HEK293T (cell line): Measurements from ENCODE around the gene TNPO2.

ENCODE experiments used
- CTCF ChIA-PET: fragments of 350-600 bp; formaldehyde crosslinking; extraction: SDS; loops from one replicate; lab custom pipeline; 2021; ENCODE audit warnings: antibody characterized with exemption, inconsistent platforms; lab: Yijun Ruan, JAX
- POLR2A ChIA-PET: fragments of 350-600 bp; formaldehyde crosslinking; extraction: SDS; loops from one replicate; lab custom pipeline; 2020; ENCODE audit warnings: antibody characterized with exemption, inconsistent platforms; lab: Yijun Ruan, JAX
- DNase-seq: peaks from one replicate; pipeline ENCODE4 v3.0.0; 2012; ENCODE audit warnings: mixed read lengths; ENCODE audit errors: extremely low spot score
- ARNT ChIP-seq: fragments of 450-650 bp; IDR thresholded peaks from 2 replicates; pipeline ENCODE4 v1.6.1; 2017; ENCODE audit warnings: mild to moderate bottlenecking
- BHLHE40 ChIP-seq: fragments of 450-650 bp; IDR thresholded peaks from 2 replicates; pipeline ENCODE4 v1.6.1; 2016; ENCODE audit warnings: mild to moderate bottlenecking, moderate library complexity, borderline replicate concordance
- CTBP1 ChIP-seq: fragments of 450-650 bp; IDR thresholded peaks from 2 replicates; pipeline ENCODE4 v1.6.1; 2016; ENCODE audit warnings: borderline replicate concordance
- ELF4 ChIP-seq: fragments of 450-650 bp; IDR thresholded peaks from 2 replicates; pipeline ENCODE4 v1.6.1; 2017; ENCODE audit warnings: antibody characterized with exemption
- FOXA1 ChIP-seq: fragments of 450-650 bp; IDR thresholded peaks from 2 replicates; pipeline ENCODE4 v1.6.1; 2016; ENCODE audit warnings: mild to moderate bottlenecking
- FOXK2 ChIP-seq: fragments of 450-650 bp; IDR thresholded peaks from 2 replicates; pipeline ENCODE4 v1.6.1; 2016; ENCODE audit warnings: mild to moderate bottlenecking
- FOXM1 ChIP-seq: fragments of 450-650 bp; IDR thresholded peaks from 2 replicates; pipeline ENCODE4 v1.6.1; 2017; ENCODE audit warnings: mild to moderate bottlenecking, borderline replicate concordance
- HDGF ChIP-seq: fragments of 450-650 bp; IDR thresholded peaks from 2 replicates; pipeline ENCODE4 v1.6.1; 2017; ENCODE audit warnings: antibody characterized with exemption, borderline replicate concordance
- L3MBTL2 ChIP-seq: fragments of 450-650 bp; conservative IDR thresholded peaks from 2 replicates; pipeline ENCODE4 v1.6.1; 2016; ENCODE audit warnings: mild to moderate bottlenecking
- LEF1 ChIP-seq: fragments of 450-650 bp; IDR thresholded peaks from 2 replicates; pipeline ENCODE4 v1.6.1; 2017; ENCODE audit warnings: mild to moderate bottlenecking, borderline replicate concordance
- NFRKB ChIP-seq: fragments of 450-650 bp; IDR thresholded peaks from 2 replicates; pipeline ENCODE4 v1.6.1; 2016; ENCODE audit warnings: mild to moderate bottlenecking, moderate library complexity
- SP1 ChIP-seq: fragments of 450-650 bp; IDR thresholded peaks from 2 replicates; pipeline ENCODE4 v1.6.1; 2017
- SUZ12 ChIP-seq: fragments of 450-650 bp; IDR thresholded peaks from 2 replicates; pipeline ENCODE4 v1.6.1; 2016; ENCODE audit warnings: mild to moderate bottlenecking
- TARDBP ChIP-seq: fragments of 450-650 bp; IDR thresholded peaks from 2 replicates; pipeline ENCODE4 v1.6.1; 2016
- ZNF384 ChIP-seq: fragments of 450-650 bp; IDR thresholded peaks from 2 replicates; pipeline ENCODE4 v1.6.1; 2016
- TF ChIP-seq, protein P1 (sequence below): fragments of 450-650 bp; IDR thresholded peaks from 2 replicates; pipeline ENCODE4 v1.6.1; 2016

The TNPO2 gene

DNA sequence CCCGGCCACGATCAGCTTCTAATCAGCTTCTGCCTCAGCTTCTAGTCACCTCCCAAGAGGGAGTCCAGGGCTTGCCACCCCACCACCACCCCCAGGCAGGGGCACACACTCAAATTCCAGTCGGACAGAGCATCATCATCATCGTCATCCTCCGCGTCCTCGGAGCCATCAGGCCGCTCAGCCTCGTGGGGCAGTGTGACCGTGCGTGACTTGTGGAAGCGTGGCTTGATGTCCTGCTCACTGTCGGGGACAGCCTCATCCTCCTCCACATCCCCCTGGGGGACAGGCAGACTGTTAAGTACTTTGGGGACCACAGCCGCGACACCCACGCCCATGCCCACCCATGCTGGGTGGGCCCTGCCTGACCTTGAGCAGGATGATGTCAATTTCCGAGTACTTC, 12.5 kb downstream of the TNPO2 start:
- TF ChIP-seq SP1 (no peak), ELF4 (no peak), SUZ12 (no peak), L3MBTL2 (no peak), ZNF384 (no peak)
- ChIA-PET CTCF (no interaction called here), POLR2A (no interaction called here)
- no peak for DNase-seq

DNA sequence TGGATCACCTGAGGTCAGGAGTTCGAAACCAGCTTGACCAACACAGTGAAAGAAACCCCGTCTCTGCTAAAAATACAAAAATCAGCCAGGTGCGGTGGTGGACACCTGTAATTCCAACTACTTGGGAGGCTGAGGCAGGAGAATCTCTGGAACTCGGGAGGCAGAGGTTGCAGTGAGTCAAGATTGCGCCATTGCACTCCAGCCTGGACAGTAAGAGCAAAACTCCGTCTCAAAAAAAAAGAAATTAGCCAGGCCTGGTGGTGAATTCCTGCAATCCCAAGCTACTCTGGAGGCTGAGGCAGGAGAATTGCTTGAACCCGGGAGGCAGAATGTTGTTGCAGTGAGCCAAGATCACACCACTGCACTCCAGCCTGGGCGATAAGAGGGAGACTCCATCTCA, 15.1 kb downstream of the TNPO2 start:
- ChIA-PET CTCF (no interaction called here), POLR2A (interaction anchor here (1.3 kb wide), 1 partner anchor 25 kb away, joined by 3 read pairs; the partner anchor contains the start of gene TRIR)
- TF ChIP-seq, protein P1, sequence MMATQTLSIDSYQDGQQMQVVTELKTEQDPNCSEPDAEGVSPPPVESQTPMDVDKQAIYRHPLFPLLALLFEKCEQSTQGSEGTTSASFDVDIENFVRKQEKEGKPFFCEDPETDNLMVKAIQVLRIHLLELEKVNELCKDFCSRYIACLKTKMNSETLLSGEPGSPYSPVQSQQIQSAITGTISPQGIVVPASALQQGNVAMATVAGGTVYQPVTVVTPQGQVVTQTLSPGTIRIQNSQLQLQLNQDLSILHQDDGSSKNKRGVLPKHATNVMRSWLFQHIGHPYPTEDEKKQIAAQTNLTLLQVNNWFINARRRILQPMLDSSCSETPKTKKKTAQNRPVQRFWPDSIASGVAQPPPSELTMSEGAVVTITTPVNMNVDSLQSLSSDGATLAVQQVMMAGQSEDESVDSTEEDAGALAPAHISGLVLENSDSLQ, result no peak
- no peak for TF ChIP-seq NFRKB
- no peak for DNase-seq

DNA sequence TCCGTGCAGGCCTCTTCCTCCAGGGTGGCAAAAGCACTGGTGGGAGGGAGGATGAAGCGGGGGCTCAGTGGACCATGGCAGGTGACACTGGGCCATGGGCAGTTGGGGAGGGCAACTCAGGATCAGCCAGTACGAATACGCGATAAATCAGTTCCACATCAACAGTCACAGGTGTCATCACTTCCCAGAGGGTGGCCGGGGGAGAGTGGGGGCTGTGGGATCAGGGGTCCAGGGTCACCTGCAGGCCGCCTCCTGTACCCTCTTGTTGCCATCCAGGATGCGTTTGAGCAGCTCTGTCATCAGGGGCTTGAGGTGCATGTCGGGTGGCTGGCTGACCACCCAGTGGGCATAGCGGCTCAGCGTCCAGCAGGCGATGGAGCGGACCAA, 17.4 kb downstream of the TNPO2 start:
- DNase-seq, result no peak
- TF ChIP-seq FOXM1 (no peak), ELF4 (no peak), CTBP1 (no peak), FOXK2 (no peak), SUZ12 (no peak), SP1 (no peak), LEF1 (no peak), ARNT (no peak)
- TF ChIP-seq, protein P1, result no peak
- ChIA-PET POLR2A (interaction anchor here (0.8 kb wide), 1 partner anchor 9 kb away, joined by 3 read pairs; no protein-coding TSS in a partner anchor), CTCF (no interaction called here)

DNA sequence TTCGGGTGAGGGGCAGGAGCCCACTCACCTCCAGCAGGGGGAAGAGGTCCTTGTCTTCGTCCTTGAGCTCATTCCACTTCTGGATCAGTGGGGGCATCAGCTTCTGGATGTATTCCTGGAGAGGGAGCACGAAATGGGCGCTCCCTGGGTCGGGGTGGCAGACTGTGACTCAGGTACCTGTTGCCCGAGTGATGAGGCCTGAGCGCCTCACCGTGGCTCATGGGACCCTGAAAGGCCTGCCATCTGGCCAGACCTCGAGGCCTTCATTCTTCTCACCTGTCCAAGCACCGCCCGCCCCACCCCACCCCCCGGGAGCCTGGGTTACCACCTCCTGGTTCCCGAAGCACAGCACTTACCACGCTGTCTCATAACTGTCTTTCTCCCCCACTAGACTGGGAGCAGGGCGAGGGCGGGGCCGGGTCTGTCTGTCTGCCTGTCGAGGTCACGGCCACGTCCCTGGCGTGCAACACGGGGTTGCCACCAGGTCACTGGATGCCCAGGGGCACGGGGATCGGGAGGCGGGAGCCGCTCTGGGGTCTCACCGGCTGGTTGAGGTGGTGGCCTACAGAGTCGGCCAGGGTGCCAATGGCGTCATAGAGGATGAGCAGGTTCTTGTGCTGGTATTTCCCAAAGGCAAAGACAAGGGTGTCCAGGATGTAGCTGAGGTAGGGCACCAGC, 17.9 kb downstream of the TNPO2 start:
- ChIA-PET POLR2A (interaction anchor here (0.8 to 1.0 kb wide), 2 partner anchors 8 to 15 kb away, joined by 3 read pairs; no protein-coding TSS in a partner anchor), CTCF (no interaction called here)
- no peak for TF ChIP-seq HDGF
- no peak for TF ChIP-seq LEF1
- TF ChIP-seq FOXA1, result no peak
- no peak for DNase-seq

DNA sequence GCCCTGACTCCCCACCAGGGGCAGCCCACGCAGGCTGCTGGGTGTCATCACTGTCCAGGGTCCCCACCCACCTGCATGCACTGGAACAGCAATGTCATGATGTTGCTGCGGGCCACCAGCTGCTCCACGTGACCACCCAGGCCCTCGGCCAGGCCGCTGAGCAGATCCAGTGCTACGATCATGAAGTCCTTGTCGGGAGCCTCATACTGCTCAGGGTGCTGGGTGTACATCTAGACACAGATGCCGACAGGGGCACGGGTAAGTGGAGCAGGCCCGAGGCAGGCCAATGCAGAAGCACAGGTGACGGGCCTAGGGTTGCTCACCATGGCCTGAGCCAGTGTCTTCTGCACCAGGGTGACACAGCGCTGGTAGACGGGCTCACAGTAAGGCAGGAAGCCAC, 18.6 kb downstream of the TNPO2 start:
- DNase-seq, result no peak
- CTCF ChIA-PET, result no interaction called here
- POLR2A ChIA-PET, result interaction anchor here (1.0 kb wide), 1 partner anchor 16 kb away, joined by 3 read pairs; no protein-coding TSS in a partner anchor
- TF ChIP-seq L3MBTL2 (no peak), FOXK2 (no peak), LEF1 (no peak), HDGF (no peak), FOXM1 (no peak), FOXA1 (no peak), NFRKB (no peak), TARDBP (no peak), SUZ12 (no peak), ZNF384 (no peak), CTBP1 (no peak), ELF4 (no peak)
- TF ChIP-seq, protein P1, result no peak

DNA sequence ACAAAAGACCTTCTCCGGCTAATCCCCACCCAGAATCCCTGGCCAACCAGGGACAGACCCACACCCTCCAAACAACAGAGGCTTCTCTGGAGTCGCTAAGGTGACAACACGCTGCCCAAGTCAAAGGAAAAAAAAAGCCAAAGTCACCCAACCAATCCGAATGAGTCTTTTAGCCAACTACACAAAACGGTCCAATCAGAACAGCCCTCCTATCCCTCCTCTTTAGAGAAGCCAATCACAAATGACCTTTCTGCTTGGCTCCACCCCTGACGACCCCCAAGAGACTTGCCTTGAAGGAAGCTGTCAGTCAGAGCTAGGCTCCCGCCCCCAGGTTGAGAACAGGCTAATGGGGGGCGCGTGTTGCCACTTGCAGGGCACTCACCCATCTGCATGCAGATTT, 20.7 kb downstream of the TNPO2 start:
- ChIA-PET CTCF (no interaction called here), POLR2A (interaction anchor here (0.9 to 1.4 kb wide), 3 partner anchors 17 to 90 kb away, joined by 3 read pairs; no protein-coding TSS in a partner anchor)
- peak; percentile 70 for DNase-seq
- TF ChIP-seq ZNF384 (peak; percentile 53; the same call in 1 of the 2 replicates), FOXK2 (no peak)
- TF ChIP-seq, protein P1, result peak; percentile 95

DNA sequence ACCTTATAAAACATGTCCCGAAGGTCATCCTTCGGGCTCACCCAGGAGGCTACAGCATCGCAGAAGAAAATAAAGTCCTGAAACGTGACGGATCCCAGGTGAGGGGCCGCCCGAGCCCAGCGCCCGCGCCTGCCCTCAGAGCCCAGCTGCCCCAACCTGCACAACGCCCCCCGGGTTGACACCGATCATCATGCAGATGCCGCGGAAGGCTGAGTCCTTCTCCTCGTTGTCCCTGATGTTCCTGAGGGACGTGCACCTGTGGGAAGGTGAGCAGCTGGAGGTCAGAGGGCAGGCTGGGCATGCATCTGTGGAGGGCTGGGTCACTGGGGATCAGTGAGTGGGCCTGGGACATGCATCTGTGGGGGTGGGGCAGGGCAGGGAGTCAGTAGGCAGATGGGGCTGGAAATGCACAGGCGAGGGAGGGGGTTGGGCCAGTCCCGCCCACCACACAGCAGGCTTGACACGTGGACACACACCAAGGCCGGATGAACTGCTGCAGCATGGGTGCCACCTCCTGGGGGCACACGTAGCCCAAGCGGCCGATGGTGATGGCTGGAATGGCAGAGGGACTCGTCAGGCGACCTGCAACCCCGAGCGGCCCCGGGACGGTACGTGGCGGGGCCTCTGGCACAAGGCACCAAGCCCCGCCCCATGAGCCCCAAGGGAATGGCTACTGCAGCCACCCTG, 22.0 kb downstream of the TNPO2 start:
- DNase-seq, result no peak
- ChIA-PET CTCF (no interaction called here), POLR2A (no interaction called here)
- TF ChIP-seq LEF1 (no peak), HDGF (no peak), SUZ12 (no peak), SP1 (no peak), BHLHE40 (no peak), FOXK2 (no peak)
- TF ChIP-seq, protein P1, result no peak
